Nephron (organoid): Measurements from ENCODE around the gene C1QL2.

ENCODE experiments used
- H3K27ac Mint-ChIP-seq, 3 experiments: 2 replicates each; pipeline ENCODE4 v1.8.0; 2020; ENCODE audit warnings: mixed read lengths in 3 of 3, mild to moderate bottlenecking in 2 of 3, moderate library complexity in 1 of 3
- H3K27me3 Mint-ChIP-seq: 2 replicates; pipeline ENCODE4 v1.8.0; 2021; ENCODE audit warnings: low read depth, mild to moderate bottlenecking, moderate library complexity, mixed read lengths
- H3K36me3 Mint-ChIP-seq: 2 replicates; pipeline ENCODE4 v1.8.0; 2020; ENCODE audit warnings: low read depth, mixed read lengths
- H3K4me1 Mint-ChIP-seq: 2 replicates; pipeline ENCODE4 v1.8.0; 2020; ENCODE audit warnings: mixed read lengths
- H3K4me3 Mint-ChIP-seq, 3 experiments: 2 replicates each; pipeline ENCODE4 v1.8.0; 2020; ENCODE audit warnings: mild to moderate bottlenecking in 3 of 3, mixed read lengths in 3 of 3, moderate library complexity in 2 of 3
- H3K9me3 Mint-ChIP-seq: 2 replicates; pipeline ENCODE4 v1.8.0; 2020; ENCODE audit warnings: mixed read lengths
- CTCF ChIP-seq, 3 experiments: fragments of 200-600 bp; sonication (generic); IDR thresholded peaks; one replicate each; pipeline ENCODE4 v1.5.0; 2021; ENCODE audit warnings: antibody characterized with exemption in 3 of 3; ENCODE audit not compliant: unreplicated experiment in 3 of 3

The C1QL2 gene

GRCh38 chr2:119108186-119108585 is 50.4 kb downstream of the C1QL2 start:
- H3K27me3 Mint-ChIP-seq, result peaks cover 46% of the 10 kb centered on the region
- TF ChIP-seq CTCF (IDR thresholded peaks at IDR 0.05; ENCODE audit: unreplicated experiment in 3 of 3), result no peak
- no peaks in the 10 kb centered on the region for H3K4me1 Mint-ChIP-seq
- H3K36me3 Mint-ChIP-seq, result no peaks in the 10 kb centered on the region
- H3K4me3 Mint-ChIP-seq, result no peak overlapping the region
- no peak overlapping the region for H3K27ac Mint-ChIP-seq
- H3K9me3 Mint-ChIP-seq, result peaks cover 3% of the 10 kb centered on the region

- H3K36me3 Mint-ChIP-seq, result no peaks in the 10 kb centered on the region
- peaks cover 6% of the 10 kb centered on the region for H3K9me3 Mint-ChIP-seq
- no peak overlapping the region for H3K4me3 Mint-ChIP-seq
- H3K4me1 Mint-ChIP-seq, result no peaks in the 10 kb centered on the region
- H3K27me3 Mint-ChIP-seq, result peaks cover 28% of the 10 kb centered on the region
- no peak overlapping the region for H3K27ac Mint-ChIP-seq
- TF ChIP-seq CTCF (IDR thresholded peaks at IDR 0.05; ENCODE audit: unreplicated experiment in 3 of 3), result no peak
Measured at GRCh38 chr2:119106301-119106897, 52.2 kb downstream of the C1QL2 start.
